ENCODE data around the gene FH. TPM values are rescaled to one million over a fixed set of nuclear protein-coding genes. Genes with fewer than 3 reads are reported as not detected.

The FH gene
- total and polyA plus RNA-seq, 2 of the 13 experiments (the other 11 are each of a cell fraction or from before 2014, with no cell fraction given) = 39.2 to 152 TPM

DNA sequence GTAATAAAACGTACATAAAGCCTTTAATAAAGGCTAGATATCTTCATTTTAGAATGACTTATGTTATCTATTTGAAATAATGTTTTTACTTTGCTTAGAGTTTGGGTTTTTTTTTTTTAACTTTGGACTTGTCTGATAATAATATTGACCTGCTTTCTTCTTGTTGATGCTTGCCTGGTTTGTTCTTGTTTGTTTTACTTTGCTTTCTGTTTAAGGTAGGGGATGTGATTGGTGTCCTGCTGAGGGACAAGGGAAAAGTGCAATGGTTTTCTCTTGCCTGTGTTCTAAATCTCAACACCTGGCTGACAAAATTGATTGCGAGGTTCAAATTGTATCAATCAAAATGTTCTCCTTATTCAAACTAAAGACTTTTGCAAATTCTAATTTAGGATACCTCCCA is 2.2 kb upstream of the FH start (continued):
- TF ChIP-seq POGZ (CRISPR knock-in tag; IDR thresholded peaks at IDR 0.05) (no peak), GFI1 (CRISPR knock-in tag; IDR thresholded peaks at IDR 0.05; ENCODE audit: borderline replicate concordance) (peak; percentile 88), SRSF9 (IDR thresholded peaks at IDR 0.05; ENCODE audit: borderline replicate concordance, insufficient read depth, low read depth, low read length, poor library complexity, severe bottlenecking) (no peak), KDM4B (CRISPR knock-in tag; IDR thresholded peaks at IDR 0.05) (no peak), TSC22D2 (CRISPR knock-in tag; IDR thresholded peaks at IDR 0.05; ENCODE audit: borderline replicate concordance) (no peak), HNF4A (CRISPR knock-in tag; IDR thresholded peaks at IDR 0.05) (peak; percentile 25; the same call in 1 of the 2 replicates), ATF7 (IDR thresholded peaks at IDR 0.05) (no peak), ATF7 (CRISPR knock-in tag; IDR thresholded peaks at IDR 0.05) (no peak), NFIC (IDR thresholded peaks at IDR 0.05; ENCODE audit: low read length) (peak; percentile 48; the same call in 1 of the 2 replicates), ZNF572 (CRISPR knock-in tag; IDR thresholded peaks at IDR 0.05) (no peak), ZNF20 (CRISPR knock-in tag; IDR thresholded peaks at IDR 0.05) (no peak), ZNF878 (CRISPR knock-in tag; IDR thresholded peaks at IDR 0.05) (no peak), KLF6 (CRISPR knock-in tag; IDR thresholded peaks at IDR 0.05) (no peak), CREB1 (IDR thresholded peaks at IDR 0.05) (no peak), CREB1 (CRISPR knock-in tag; IDR thresholded peaks at IDR 0.05) (0 out of 2 replicates have a peak, but pooled peaks have one; percentile 25), ZNF282 (IDR thresholded peaks at IDR 0.05; ENCODE audit: partially characterized antibody) (no peak), ARID2 (CRISPR knock-in tag; IDR thresholded peaks at IDR 0.05; ENCODE audit: borderline replicate concordance) (no peak), FOXP1 (IDR thresholded peaks at IDR 0.05) (no peak), FOXP1 (CRISPR knock-in tag; IDR thresholded peaks at IDR 0.05) (peak; percentile 70; the same call in 1 of the 2 replicates), RFX5 (IDR thresholded peaks at IDR 0.05; ENCODE audit: low read depth, low read length) (no peak), DPF2 (CRISPR knock-in tag; IDR thresholded peaks at IDR 0.05; ENCODE audit: borderline replicate concordance, low read depth) (no peak), ZMAT3 (CRISPR knock-in tag; conservative IDR thresholded peaks at IDR 0.05) (no peak)
- TF ChIP-seq, protein P1, sequence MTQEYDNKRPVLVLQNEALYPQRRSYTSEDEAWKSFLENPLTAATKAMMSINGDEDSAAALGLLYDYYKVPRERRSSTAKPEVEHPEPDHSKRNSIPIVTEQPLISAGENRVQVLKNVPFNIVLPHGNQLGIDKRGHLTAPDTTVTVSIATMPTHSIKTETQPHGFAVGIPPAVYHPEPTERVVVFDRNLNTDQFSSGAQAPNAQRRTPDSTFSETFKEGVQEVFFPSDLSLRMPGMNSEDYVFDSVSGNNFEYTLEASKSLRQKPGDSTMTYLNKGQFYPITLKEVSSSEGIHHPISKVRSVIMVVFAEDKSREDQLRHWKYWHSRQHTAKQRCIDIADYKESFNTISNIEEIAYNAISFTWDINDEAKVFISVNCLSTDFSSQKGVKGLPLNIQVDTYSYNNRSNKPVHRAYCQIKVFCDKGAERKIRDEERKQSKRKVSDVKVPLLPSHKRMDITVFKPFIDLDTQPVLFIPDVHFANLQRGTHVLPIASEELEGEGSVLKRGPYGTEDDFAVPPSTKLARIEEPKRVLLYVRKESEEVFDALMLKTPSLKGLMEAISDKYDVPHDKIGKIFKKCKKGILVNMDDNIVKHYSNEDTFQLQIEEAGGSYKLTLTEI (CRISPR knock-in tag; conservative IDR thresholded peaks at IDR 0.05) = no peak
- TF ChIP-seq, protein P2, sequence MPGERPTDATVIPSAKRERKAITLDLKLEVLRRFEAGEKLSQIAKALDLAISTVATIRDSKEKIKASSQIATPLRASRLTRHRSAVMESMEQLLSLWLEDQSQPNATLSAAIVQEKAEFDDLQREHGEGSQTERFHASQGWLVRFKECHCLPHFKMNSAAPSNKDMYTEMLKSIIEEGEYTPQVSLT (CRISPR knock-in tag; IDR thresholded peaks at IDR 0.05; ENCODE audit: borderline replicate concordance, low read depth) = no peak
